Sigmoid colon (tissue), 7 donors: ENCODE results near the gene AQP1. TPM values are rescaled to one million over a fixed set of nuclear protein-coding genes. Genes with fewer than 3 reads are reported as not detected.
A peak's percentile ranks its signal among the peaks of the same experiment; 100 is the strongest.

ENCODE experiments used
- DNase-seq: peaks from one replicate; pipeline ENCODE4 v3.0.0-alpha.2; 2019
- H3K27ac ChIP-seq, 4 donors: fragments of 200-600 bp; sonication (generic); one replicate each; pipeline ENCODE4 v1.5.1; 2016 to 2019; ENCODE audit warnings: mild to moderate bottlenecking in 1 of 4
- H3K27me3 ChIP-seq, 3 donors: fragments of 200-600 bp; sonication (generic); one replicate each; pipeline ENCODE4 v1.5.1; 2019; ENCODE audit warnings: mild to moderate bottlenecking in 1 of 3
- H3K36me3 ChIP-seq, 4 donors: fragments of 200-600 bp; sonication (generic); one replicate each; pipeline ENCODE4 v1.5.1; 2016 to 2019
- H3K4me1 ChIP-seq, 4 donors: fragments of 200-600 bp; sonication (generic); one replicate each; pipeline ENCODE4 v1.5.1; 2017 to 2019
- H3K4me3 ChIP-seq, 4 donors: fragments of 200-600 bp; sonication (generic); one replicate each; pipeline ENCODE4 v1.5.1; 2017 to 2019; ENCODE audit warnings: mild to moderate bottlenecking in 2 of 4, moderate library complexity in 1 of 4
- H3K9me3 ChIP-seq, 4 donors: fragments of 200-600 bp in 3 of 4; sonication (generic) in 3 of 4; one replicate each; pipeline versions ENCODE4 v1.5.1 to v1.6.1; 2013 to 2019
- CTCF ChIP-seq, 4 experiments: fragments of 450-650 bp in 3 of 4; fragments of 200-600 bp in 1 of 4; IDR thresholded peaks; one replicate each; pipeline ENCODE4 v1.5.1; 2016 to 2019; ENCODE audit warnings: antibody characterized with exemption in 4 of 4, mild to moderate bottlenecking in 3 of 4, moderate library complexity in 2 of 4
- EP300 ChIP-seq, 4 donors: sonication (generic); formaldehyde crosslinking; IDR thresholded peaks; one replicate each; pipeline ENCODE4 v1.6.1; 2017; ENCODE audit warnings: antibody characterized with exemption in 4 of 4
- POLR2A ChIP-seq, 2 donors: fragments of 450-650 bp; IDR thresholded peaks; one replicate each; pipeline ENCODE4 v1.6.1; 2016; ENCODE audit warnings: antibody characterized with exemption in 2 of 2, mild to moderate bottlenecking in 2 of 2, moderate library complexity in 2 of 2
- POLR2AphosphoS5 ChIP-seq, 4 donors: sonication (generic); formaldehyde crosslinking; IDR thresholded peaks; one replicate each; pipeline ENCODE4 v1.6.1; 2017; ENCODE audit warnings: antibody characterized with exemption in 4 of 4
- WGBS, 2 donors: extraction: QIAGEN DNeasy Blood & Tissue Kit; methylation state at CpG; one replicate each; pipeline ENCODE4 v1.1.7; 2013; 5-methylcytosine and 5-hydroxymethylcytosine counted together
- intact Hi-C: fragments of 100-400 bp; cut with DNase I; formaldehyde crosslinking; loops from one replicate; pipeline ENCODE4 v1.15.1; 2023
- polyA plus RNA-seq, 3 donors: library from polyadenylated mRNA; stranded (reverse); fragments of 200-250 nt; gene quantifications; one replicate each; pipeline ENCODE4 v1.2.3, GENCODE V29; 2013
- total RNA-seq, 4 donors: library from RNA; depleted of rRNA; stranded (reverse); fragments of >200 nt; gene quantifications; one replicate each; pipeline ENCODE4 v1.1.0, GENCODE V29; 2016
- donor health status: healthy with polysubstance abuse.
- donor health status: Bipolar disorder and iron deficiency.
- donor health status: healthy.

AQP1 gene
- total RNA-seq: 100 to 1,000 TPM in 3 of 4 donors, 10 to 100 TPM in 1; 66.0 to 191 (median 146) TPM
- 10 to 100 TPM in 1 of 3 donors, 1 to 10 TPM in 2; 3.7 to 41.8 (median 7.8) TPM for polyA plus RNA-seq

- WGBS, 2 donors: 7 to 12% methylated on average over 12 of the region's 12 CpGs
- peak within 1 kb of the TSS; percentile 9 to 52 (median 44) for H3K4me3 ChIP-seq
- intact Hi-C loops: loop anchor here (5.0 kb wide), 2 partner anchors 59 to 109 kb away; no protein-coding TSS in a partner anchor
- DNase-seq: peak; percentile 96
- H3K27ac ChIP-seq: peak within 1 kb of the TSS; percentile 86 to 90 (median 88)
- H3K27me3 ChIP-seq: no peaks in the 10 kb centered on the region
- H3K36me3 ChIP-seq: no peaks in the 10 kb centered on the region
- TF ChIP-seq EP300 (IDR thresholded peaks at IDR 0.05) (no peak), POLR2A (IDR thresholded peaks at IDR 0.05) (peak; percentile 63 to 83), POLR2AphosphoS5 (IDR thresholded peaks at IDR 0.05) (peak; percentile 51 to 91 (median 86))
- peaks cover 0 to 94% (median 89%) of the 10 kb centered on the region in 4 donors for H3K4me1 ChIP-seq
- H3K9me3 ChIP-seq: no peaks in the 10 kb centered on the region
Measured at GRCh38 chr7:30911561-30911969, at the start of gene AQP1. TSS of gene AQP1 (plus strand) at chr7:30911853. CDS start at chr7:30911910, 57 bp downstream.

GRCh38 chr7:30862995-30863705, 48.5 kb upstream of the AQP1 start:
- Histone ChIP-seq H3K36me3 (no peaks in the 10 kb centered on the region), H3K27ac (peak overlapping the region; percentile 31 to 60 (median 42)), H3K4me1 (peaks cover 0 to 52% (median 40%) of the 10 kb centered on the region in 4 donors), H3K27me3 (no peaks in the 10 kb centered on the region), H3K9me3 (no peaks in the 10 kb centered on the region), H3K4me3 (no peak overlapping the region)
- no peak for TF ChIP-seq POLR2AphosphoS5 (IDR thresholded peaks at IDR 0.05)
- no peak for TF ChIP-seq CTCF (IDR thresholded peaks at IDR 0.05)
- TF ChIP-seq POLR2A (IDR thresholded peaks at IDR 0.05): no peak
- no peak for TF ChIP-seq EP300 (IDR thresholded peaks at IDR 0.05)
- DNase-seq: no peak
- intact Hi-C loops: no loop called here
- WGBS, 2 donors: 89 to 90% methylated on average over 9 of the region's 9 CpGs

- 74 to 85% methylated on average over 4 of the region's 4 CpGs for WGBS, 2 donors
- intact Hi-C loops: no loop called here
- H3K4me3 ChIP-seq: no peak overlapping the region
- no peaks in the 10 kb centered on the region for H3K9me3 ChIP-seq
- H3K36me3 ChIP-seq: no peaks in the 10 kb centered on the region
- H3K27ac ChIP-seq: peak overlapping the region; percentile 31 to 60 (median 42)
- peaks cover 0 to 57% (median 42%) of the 10 kb centered on the region in 4 donors for H3K4me1 ChIP-seq
- H3K27me3 ChIP-seq: no peaks in the 10 kb centered on the region
- TF ChIP-seq POLR2A (IDR thresholded peaks at IDR 0.05): no peak
- no peak for TF ChIP-seq POLR2AphosphoS5 (IDR thresholded peaks at IDR 0.05)
- TF ChIP-seq CTCF (IDR thresholded peaks at IDR 0.05): no peak
- no peak for TF ChIP-seq EP300 (IDR thresholded peaks at IDR 0.05)
- DNase-seq: no peak
Measured at GRCh38 chr7:30863706-30864035, 48.0 kb upstream of the AQP1 start.

- no peak for DNase-seq
- intact Hi-C loops: no loop called here
- H3K36me3 ChIP-seq: no peaks in the 10 kb centered on the region
- no peak for TF ChIP-seq POLR2AphosphoS5 (IDR thresholded peaks at IDR 0.05)
- no peak for TF ChIP-seq POLR2A (IDR thresholded peaks at IDR 0.05)
- no peak for TF ChIP-seq EP300 (IDR thresholded peaks at IDR 0.05)
- no peak for TF ChIP-seq CTCF (IDR thresholded peaks at IDR 0.05)
- H3K27me3 ChIP-seq: no peaks in the 10 kb centered on the region
- peaks cover 0 to 61% (median 43%) of the 10 kb centered on the region in 4 donors for H3K4me1 ChIP-seq
- 94 to 97% methylated on average over 3 of the region's 3 CpGs for WGBS, 2 donors
- H3K4me3 ChIP-seq: no peak overlapping the region
- H3K9me3 ChIP-seq: no peaks in the 10 kb centered on the region
- peak overlapping the region in 3 of 4 donors; percentile 36 to 60 (median 48) for H3K27ac ChIP-seq
Measured at GRCh38 chr7:30864101-30864500, 47.6 kb upstream of the AQP1 start.

- Histone ChIP-seq H3K27me3 (no peaks in the 10 kb centered on the region), H3K36me3 (no peaks in the 10 kb centered on the region), H3K9me3 (no peaks in the 10 kb centered on the region), H3K4me1 (peaks cover 0 to 62% (median 44%) of the 10 kb centered on the region in 4 donors), H3K27ac (no peak overlapping the region), H3K4me3 (no peak overlapping the region)
- intact Hi-C loops: no loop called here
- 48 to 77% methylated on average over 4 of the region's 4 CpGs for WGBS, 2 donors
- no peak for TF ChIP-seq POLR2AphosphoS5 (IDR thresholded peaks at IDR 0.05)
- TF ChIP-seq POLR2A (IDR thresholded peaks at IDR 0.05): no peak
- TF ChIP-seq EP300 (IDR thresholded peaks at IDR 0.05): no peak
- TF ChIP-seq CTCF (IDR thresholded peaks at IDR 0.05): no peak
- DNase-seq: no peak
Measured at GRCh38 chr7:30865076-30865475, 46.6 kb upstream of the AQP1 start.
